GM12874 (cell line): ENCODE measurements around the gene EML6.

Experiments
- CTCF ChIP-seq: IDR thresholded peaks from 2 replicates; pipeline ENCODE4 v1.5.1; 2011; ENCODE audit warnings: low read depth, mild to moderate bottlenecking, control low read depth, low read length, moderate library complexity; ENCODE audit not compliant: insufficient read depth

The EML6 gene

GRCh38 chr2:54871457-54872107 is 148.1 kb downstream of the EML6 start:
- no peak for TF ChIP-seq CTCF

GRCh38 chr2:54872780-54873179 is 149.3 kb downstream of the EML6 start:
- TF ChIP-seq CTCF: no peak

- TF ChIP-seq CTCF: no peak
Observed at GRCh38 chr2:54876764-54877163, 153.3 kb downstream of the EML6 start.

- TF ChIP-seq CTCF: no peak
Observed at GRCh38 chr2:54878182-54878581, 154.7 kb downstream of the EML6 start.

- no peak for TF ChIP-seq CTCF
Observed at GRCh38 chr2:54879032-54879431, 155.6 kb downstream of the EML6 start.

- TF ChIP-seq CTCF: no peak
Observed at GRCh38 chr2:54879598-54880332, 156.3 kb downstream of the EML6 start.

- TF ChIP-seq CTCF: no peak
Observed at GRCh38 chr2:54880428-54880827, 157.0 kb downstream of the EML6 start.
